Heart left ventricle (tissue), 13 donors: Measurements from ENCODE around the gene LAMP5.

Source experiments
- CTCF ChIP-seq, 12 donors: fragments of 200-600 bp; sonication (generic) in 4 of 12; IDR thresholded peaks; one replicate each; pipeline versions ENCODE4 v1.5.0 to v1.8.0; 2018 to 2022; ENCODE audit warnings: antibody characterized with exemption in 12 of 12, mild to moderate bottlenecking in 5 of 12
- POLR2A ChIP-seq, 2 donors: fragments of 450-650 bp; IDR thresholded peaks; one replicate each; pipeline ENCODE4 v1.6.1; 2017; ENCODE audit warnings: antibody characterized with exemption in 2 of 2, mild to moderate bottlenecking in 2 of 2, moderate library complexity in 2 of 2
- donor health status: ischemic (EF 13 %, LVEDD 7.1; RV severe dilation, severe dysfunction).
- donor health status: DM: no; HTN: yes; CAD: no.
- donor health status: DM: no; HTN: no; CAD: no.
- donor health status: ischemic (EF 25% LVEDD 6.9; RV normal size, moderate dysfunction).
- donor health status: ischemic (EF 25% LVEDD 5.7; RV mildly dilated, moderate dysfunction).
- donor health status: ischemic (EF 35%, LVEDD 5.7; RV mildly dilated, moderate dysfunction).
- donor health status: nonischemic (EF 11% LVEDD 7.7; RV severe dilation, severe dysfunction).
- donor health status: DM: yes; HTN: yes; CAD: no.
- donor health status: PGD.
- donor health status: ischemic (EF 29% LVEDD 5.4; RV normal size, mild dysfunction).
- donor health status: nonischemic (EF 23%, LVEDD 6.1; RV moderate dilation, normal function).

GRCh38 chr20:9515214-9515585 lies 810 bp downstream of the LAMP5 start:
- TF ChIP-seq CTCF (IDR thresholded peaks at IDR 0.05) (no peak), POLR2A (IDR thresholded peaks at IDR 0.05) (no peak)
